Stimulated activated CD8-positive, alpha-beta memory T cell treated with anti-CD3 and anti-CD28 coated beads, Interleukin-12 subunit alpha, Interleukin-12 subunit beta, amount 100 ng/mL, for 1 hour (primary cell): ENCODE results near the gene NREP.
"Not testable (repeated sequence)": the region's sequence is repeated elsewhere in the genome, so short reads cannot be mapped to it uniquely, and the experiment has no call there.

ENCODE experiments used
- DNase-seq: peaks from one replicate; pipeline ENCODE4 v3.0.0-alpha.2; 2020; ENCODE audit warnings: low read depth

The NREP gene

GRCh38 chr5:111739416-111739815 lies 17.6 kb downstream of the NREP start:
- DNase-seq = no peak

- no peak for DNase-seq
These were observed 18.9 kb downstream of the NREP start for GRCh38 chr5:111738118-111738517.

- DNase-seq = no peak
These were observed 19.3 kb downstream of the NREP start for GRCh38 chr5:111737716-111738115.

- DNase-seq = no peak
These were observed 21.3 kb downstream of the NREP start for GRCh38 chr5:111735583-111736270.

- DNase-seq = no peak
These were observed 22.4 kb downstream of the NREP start for GRCh38 chr5:111734597-111734996.

- no peak for DNase-seq
These were observed 23.0 kb downstream of the NREP start for GRCh38 chr5:111734013-111734412.

GRCh38 chr5:111733571-111733970 lies 23.4 kb downstream of the NREP start:
- no peak for DNase-seq

GRCh38 chr5:111731638-111732037 lies 25.4 kb downstream of the NREP start:
- DNase-seq = no peak

- no peak for DNase-seq
These were observed 26.2 kb downstream of the NREP start for GRCh38 chr5:111730659-111731382.

GRCh38 chr5:111728941-111729340 lies 28.1 kb downstream of the NREP start:
- DNase-seq = no peak

- DNase-seq = no peak
These were observed 30.0 kb downstream of the NREP start for GRCh38 chr5:111726986-111727385.

GRCh38 chr5:111722140-111722539 lies 34.9 kb downstream of the NREP start:
- DNase-seq = no peak

GRCh38 chr5:111720333-111720890 lies 36.6 kb downstream of the NREP start:
- DNase-seq = no peak

- no peak for DNase-seq
These were observed 37.2 kb downstream of the NREP start for GRCh38 chr5:111719773-111720172.

- DNase-seq = not testable (repeated sequence)
These were observed 40.2 kb downstream of the NREP start for GRCh38 chr5:111716789-111717188.

- DNase-seq = no peak
These were observed 49.3 kb downstream of the NREP start for GRCh38 chr5:111707630-111708164.

- DNase-seq = no peak
These were observed 50.6 kb downstream of the NREP start for GRCh38 chr5:111706345-111706744.

- no peak for DNase-seq
These were observed 52.4 kb downstream of the NREP start for GRCh38 chr5:111704452-111705085.

- no peak for DNase-seq
These were observed 53.3 kb downstream of the NREP start for GRCh38 chr5:111703662-111704061.

- no peak for DNase-seq
These were observed 57.0 kb downstream of the NREP start for GRCh38 chr5:111699976-111700375.

- DNase-seq = no peak
These were observed 57.7 kb downstream of the NREP start for GRCh38 chr5:111699324-111699723.

GRCh38 chr5:111697881-111698757 lies 58.9 kb downstream of the NREP start:
- DNase-seq = no peak
